ENCODE results near the gene HDAC2.

The HDAC2 gene

DNA sequence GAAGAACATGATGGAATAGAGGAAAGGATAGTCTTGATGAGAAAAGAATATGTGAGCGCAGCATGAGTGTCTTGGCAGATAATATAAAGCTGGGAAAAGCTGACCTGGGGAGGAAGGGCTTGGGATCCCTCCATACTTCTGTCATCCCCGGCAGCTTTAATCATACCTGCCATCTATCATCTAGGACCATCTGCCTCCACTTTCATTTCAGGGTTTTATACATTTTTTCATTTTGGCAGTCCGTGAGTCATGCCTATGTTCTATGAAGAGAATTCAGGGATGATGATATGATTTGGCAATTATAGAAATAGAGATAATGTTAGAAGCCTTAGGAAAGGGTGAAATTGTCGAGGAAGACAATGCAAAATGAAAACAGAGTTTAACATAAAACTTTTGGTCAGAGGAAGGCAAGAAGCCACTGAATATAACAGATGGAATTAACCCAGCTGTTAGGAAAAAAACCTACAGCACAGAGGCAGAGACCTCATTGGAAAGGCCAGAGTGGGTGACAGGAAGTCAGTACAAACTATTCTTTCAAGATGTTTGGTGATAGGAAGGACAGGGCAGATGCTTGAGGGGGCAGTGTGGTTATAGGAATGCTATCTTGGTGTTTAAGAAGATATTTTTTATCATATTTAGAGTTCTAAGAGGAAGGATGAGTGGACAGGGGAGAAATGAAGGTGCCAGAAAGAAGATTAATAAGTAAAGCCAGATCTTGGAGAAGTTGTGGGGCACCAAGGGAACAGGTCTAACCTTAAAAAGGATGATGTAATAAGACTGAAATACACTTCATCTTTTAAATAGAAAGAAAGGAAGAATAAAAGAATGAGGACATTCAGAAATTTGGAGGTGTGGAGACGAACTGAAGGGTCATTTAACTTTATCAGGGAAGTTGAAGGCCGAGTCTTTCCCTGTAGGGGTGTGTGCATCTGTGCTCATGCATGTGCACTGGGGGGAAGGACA lies 76.0 kb downstream of the HDAC2 start:
- H3K4me2 ChIP-seq (ENCODE audit: low read length): no peak overlapping the region

DNA sequence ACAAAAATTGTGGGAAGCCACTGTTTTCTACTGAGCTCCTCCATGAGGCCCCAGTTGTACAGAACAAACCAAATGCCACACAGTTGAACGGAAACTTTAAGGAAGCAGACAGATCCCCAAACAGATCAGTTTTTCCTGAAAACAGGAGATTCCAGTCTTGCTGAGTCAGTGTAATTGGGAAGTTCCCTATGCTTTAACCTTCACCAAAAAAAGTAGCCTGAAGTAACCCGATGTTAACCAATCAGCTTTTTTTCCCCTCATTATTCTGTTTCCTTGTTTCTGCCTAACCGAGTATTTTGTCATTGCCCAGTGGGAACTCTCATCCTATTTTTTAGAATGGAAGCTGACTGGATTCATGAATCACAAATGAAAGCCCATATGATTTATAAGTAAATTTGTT lies 77.1 kb downstream of the HDAC2 start:
- Histone ChIP-seq H3F3A (ENCODE audit: control insufficient read depth, insufficient read depth) (no peaks in the 10 kb centered on the region), H4K20me1 (ENCODE audit: control insufficient read depth, insufficient read depth, low read depth, low read length) (no peaks in the 10 kb centered on the region), H3K27ac (ENCODE audit: low read depth, low read length) (no peak overlapping the region), H3K27me3 (ENCODE audit: control insufficient read depth, low read length) (no peaks in the 10 kb centered on the region), H3K36me3 (ENCODE audit: control insufficient read depth, low read length) (no peaks in the 10 kb centered on the region), H3K4me2 (ENCODE audit: low read length) (no peak overlapping the region), H3K9me3 (ENCODE audit: control insufficient read depth, insufficient read depth, low read length) (no peaks in the 10 kb centered on the region), H3K4me3 (ENCODE audit: low read length) (no peak overlapping the region), H3K9me2 (replicated peaks; ENCODE audit: control insufficient read depth, low read length) (no peaks in the 10 kb centered on the region), H3K4me1 (ENCODE audit: control insufficient read depth, low read length) (no peaks in the 10 kb centered on the region), H3K79me2 (ENCODE audit: control insufficient read depth, low read length) (no peaks in the 10 kb centered on the region)
- no peak for TF ChIP-seq EZH2phosphoT487 (IDR thresholded peaks at IDR 0.05; ENCODE audit: borderline replicate concordance, low read length)
- TF ChIP-seq, protein P1, sequence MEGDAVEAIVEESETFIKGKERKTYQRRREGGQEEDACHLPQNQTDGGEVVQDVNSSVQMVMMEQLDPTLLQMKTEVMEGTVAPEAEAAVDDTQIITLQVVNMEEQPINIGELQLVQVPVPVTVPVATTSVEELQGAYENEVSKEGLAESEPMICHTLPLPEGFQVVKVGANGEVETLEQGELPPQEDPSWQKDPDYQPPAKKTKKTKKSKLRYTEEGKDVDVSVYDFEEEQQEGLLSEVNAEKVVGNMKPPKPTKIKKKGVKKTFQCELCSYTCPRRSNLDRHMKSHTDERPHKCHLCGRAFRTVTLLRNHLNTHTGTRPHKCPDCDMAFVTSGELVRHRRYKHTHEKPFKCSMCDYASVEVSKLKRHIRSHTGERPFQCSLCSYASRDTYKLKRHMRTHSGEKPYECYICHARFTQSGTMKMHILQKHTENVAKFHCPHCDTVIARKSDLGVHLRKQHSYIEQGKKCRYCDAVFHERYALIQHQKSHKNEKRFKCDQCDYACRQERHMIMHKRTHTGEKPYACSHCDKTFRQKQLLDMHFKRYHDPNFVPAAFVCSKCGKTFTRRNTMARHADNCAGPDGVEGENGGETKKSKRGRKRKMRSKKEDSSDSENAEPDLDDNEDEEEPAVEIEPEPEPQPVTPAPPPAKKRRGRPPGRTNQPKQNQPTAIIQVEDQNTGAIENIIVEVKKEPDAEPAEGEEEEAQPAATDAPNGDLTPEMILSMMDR (IDR thresholded peaks at IDR 0.05; ENCODE audit: low read depth, low read length, poor library complexity, severe bottlenecking): no peak

More for the DNA sequence above, 76.0 kb downstream of the HDAC2 start:
- H3K27me3 ChIP-seq (ENCODE audit: control insufficient read depth, low read length): no peaks in the 10 kb centered on the region
- no peaks in the 10 kb centered on the region for H3F3A ChIP-seq (ENCODE audit: control insufficient read depth, insufficient read depth)
- H3K9me2 ChIP-seq (replicated peaks; ENCODE audit: control insufficient read depth, low read length): no peaks in the 10 kb centered on the region
- TF ChIP-seq EZH2phosphoT487 (IDR thresholded peaks at IDR 0.05; ENCODE audit: borderline replicate concordance, low read length): no peak
- TF ChIP-seq, protein P1 (IDR thresholded peaks at IDR 0.05; ENCODE audit: low read depth, low read length, poor library complexity, severe bottlenecking): no peak
- no peaks in the 10 kb centered on the region for H3K9me3 ChIP-seq (ENCODE audit: control insufficient read depth, insufficient read depth, low read length)
- H3K4me1 ChIP-seq (ENCODE audit: control insufficient read depth, low read length): no peaks in the 10 kb centered on the region
- H3K27ac ChIP-seq (ENCODE audit: low read depth, low read length): no peak overlapping the region
- no peaks in the 10 kb centered on the region for H4K20me1 ChIP-seq (ENCODE audit: control insufficient read depth, insufficient read depth, low read depth, low read length)
- no peaks in the 10 kb centered on the region for H3K79me2 ChIP-seq (ENCODE audit: control insufficient read depth, low read length)
- H3K4me3 ChIP-seq (ENCODE audit: low read length): no peak overlapping the region
- H3K36me3 ChIP-seq (ENCODE audit: control insufficient read depth, low read length): no peaks in the 10 kb centered on the region

DNA sequence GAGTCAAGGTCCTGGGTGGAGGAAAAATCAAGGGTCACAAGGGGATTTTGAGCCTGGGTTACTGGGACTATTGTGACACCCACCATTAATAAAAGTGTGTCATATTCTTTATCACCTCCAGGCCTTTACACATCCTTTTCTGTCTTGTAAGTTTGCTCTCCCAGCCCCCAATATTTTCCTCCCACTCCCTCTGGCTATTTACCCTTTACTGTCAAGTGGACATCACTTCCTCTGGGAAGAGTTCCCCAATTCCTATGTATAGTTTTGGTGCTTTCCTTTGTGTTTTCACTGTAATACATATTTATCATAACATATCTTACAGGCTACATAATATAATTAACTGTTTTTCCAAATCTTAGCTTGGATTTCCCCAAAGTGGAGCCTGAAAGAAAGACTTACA lies 77.5 kb downstream of the HDAC2 start:
- H3K79me2 ChIP-seq (ENCODE audit: control insufficient read depth, low read length): no peaks in the 10 kb centered on the region
- no peaks in the 10 kb centered on the region for H3K4me1 ChIP-seq (ENCODE audit: control insufficient read depth, low read length)
- no peak overlapping the region for H3K27ac ChIP-seq (ENCODE audit: low read depth, low read length)
- H3K9me3 ChIP-seq (ENCODE audit: control insufficient read depth, insufficient read depth, low read length): no peaks in the 10 kb centered on the region
- no peak overlapping the region for H3K4me3 ChIP-seq (ENCODE audit: low read length)
- no peaks in the 10 kb centered on the region for H3K36me3 ChIP-seq (ENCODE audit: control insufficient read depth, low read length)
- no peaks in the 10 kb centered on the region for H3K27me3 ChIP-seq (ENCODE audit: control insufficient read depth, low read length)
- no peaks in the 10 kb centered on the region for H3F3A ChIP-seq (ENCODE audit: control insufficient read depth, insufficient read depth)
- no peaks in the 10 kb centered on the region for H4K20me1 ChIP-seq (ENCODE audit: control insufficient read depth, insufficient read depth, low read depth, low read length)
- no peaks in the 10 kb centered on the region for H3K9me2 ChIP-seq (replicated peaks; ENCODE audit: control insufficient read depth, low read length)
- no peak overlapping the region for H3K4me2 ChIP-seq (ENCODE audit: low read length)
- TF ChIP-seq EZH2phosphoT487 (IDR thresholded peaks at IDR 0.05; ENCODE audit: borderline replicate concordance, low read length): no peak
- TF ChIP-seq, protein P1 (IDR thresholded peaks at IDR 0.05; ENCODE audit: low read depth, low read length, poor library complexity, severe bottlenecking): no peak
